Body of pancreas (tissue), 4 donors: Measurements from ENCODE around the gene UBE3B. TPM values are rescaled to one million over a fixed set of nuclear protein-coding genes. Genes with fewer than 3 reads are reported as not detected.

Source experiments
- ATAC-seq: fragments of 150-250 bp; one replicate; pipeline ENCODE4 v1.9.1; 2016
- DNase-seq, 4 donors: peaks; one replicate each; pipeline ENCODE4 v3.0.0-alpha.2; 2019
- H3K27ac ChIP-seq, 4 donors: fragments of 200-600 bp; sonication (generic); 1 replicate in 3 of 4; 2 replicates in 1 of 4; pipeline versions ENCODE4 v1.5.1 to v1.6.1; 2016 to 2019; ENCODE audit warnings: mild to moderate bottlenecking in 1 of 4, mixed read lengths in 1 of 4, moderate library complexity in 1 of 4
- H3K27me3 ChIP-seq, 2 donors: fragments of 200-600 bp; sonication (generic); one replicate each; pipeline ENCODE4 v1.6.0; 2016; ENCODE audit warnings: mild to moderate bottlenecking in 1 of 2
- H3K36me3 ChIP-seq, 2 donors: fragments of 200-600 bp; sonication (generic); replicated peaks in 1 of 2; 2 replicates each; pipeline ENCODE4 v1.5.1; 2016; ENCODE audit warnings: low read depth in 2 of 2; ENCODE audit not compliant: insufficient read depth in 1 of 2
- H3K4me1 ChIP-seq: fragments of 200-600 bp; sonication (generic); one replicate; pipeline ENCODE4 v1.6.0; 2016
- H3K4me3 ChIP-seq, 2 donors: fragments of 200-600 bp; sonication (generic); 1 replicate in 1 of 2; 2 replicates in 1 of 2; pipeline ENCODE4 v1.5.1; 2016 to 2019
- H3K9me3 ChIP-seq, 3 donors: fragments of 200-600 bp; sonication (generic); 1 replicate in 2 of 3; 2 replicates in 1 of 3; pipeline ENCODE4 v1.5.1; 2016
- CTCF ChIP-seq, 7 experiments: fragments of 450-650 bp in 4 of 7; fragments of 200-600 bp in 3 of 7; sonication (generic) in 3 of 7; IDR thresholded peaks; one replicate each; pipeline ENCODE4 v1.5.1; 2016 to 2019; ENCODE audit warnings: antibody characterized with exemption in 7 of 7
- POLR2A ChIP-seq, 3 donors: fragments of 450-650 bp; IDR thresholded peaks; one replicate each; pipeline ENCODE4 v1.6.1; 2016; ENCODE audit warnings: antibody characterized with exemption in 3 of 3, mild to moderate bottlenecking in 2 of 3
- WGBS, 2 donors: methylation state at CpG; one replicate each; pipeline ENCODE4 v1.1.5; 2017; 5-methylcytosine and 5-hydroxymethylcytosine counted together
- intact Hi-C: fragments of 100-400 bp; cut with DNase I; formaldehyde crosslinking; loops from one replicate; pipeline ENCODE4 v1.15.1; 2023
- total RNA-seq, 2 donors: library from RNA; depleted of rRNA; stranded (reverse); fragments of >200 nt; gene quantifications; one replicate each; pipeline ENCODE4 v1.1.0, GENCODE V29; 2016

UBE3B gene
- total RNA-seq, 2 donors from 2014 or later = 18.9 to 33.9 TPM

- intact Hi-C loops = no loop called here
- no peaks in the 10 kb centered on the region for H3K27me3 ChIP-seq
- H3K4me1 ChIP-seq = no peaks in the 10 kb centered on the region
- DNase-seq = no peak
- H3K9me3 ChIP-seq = no peaks in the 10 kb centered on the region
- H3K4me3 ChIP-seq = no peak overlapping the region
- WGBS, 2 donors = 91 to 92% methylated on average over 8 of the region's 8 CpGs
- no peak for ATAC-seq
- no peak overlapping the region for H3K27ac ChIP-seq
- TF ChIP-seq CTCF (IDR thresholded peaks at IDR 0.05) (no peak), POLR2A (IDR thresholded peaks at IDR 0.05) (no peak)
- peaks cover 0 to 5% of the 10 kb centered on the region in 2 donors for H3K36me3 ChIP-seq
Observed at GRCh38 chr12:109448707-109449390, 28.6 kb upstream of the UBE3B start.

- H3K4me1 ChIP-seq = no peaks in the 10 kb centered on the region
- H3K4me3 ChIP-seq = no peak overlapping the region
- no peaks in the 10 kb centered on the region for H3K27me3 ChIP-seq
- TF ChIP-seq POLR2A (IDR thresholded peaks at IDR 0.05) = no peak
- TF ChIP-seq CTCF (IDR thresholded peaks at IDR 0.05) = no peak
- 82 to 84% methylated on average over 16 of the region's 16 CpGs for whole genome bisulfite sequencing, 2 donors
- H3K36me3 ChIP-seq = peaks cover 0 to 6% of the 10 kb centered on the region in 2 donors
- no peak for DNase-seq
- no peak overlapping the region for H3K27ac ChIP-seq
- intact Hi-C loops = no loop called here
- H3K9me3 ChIP-seq = no peaks in the 10 kb centered on the region
- ATAC-seq = no peak
Observed at GRCh38 chr12:109449845-109450532, 27.4 kb upstream of the UBE3B start.

DNA sequence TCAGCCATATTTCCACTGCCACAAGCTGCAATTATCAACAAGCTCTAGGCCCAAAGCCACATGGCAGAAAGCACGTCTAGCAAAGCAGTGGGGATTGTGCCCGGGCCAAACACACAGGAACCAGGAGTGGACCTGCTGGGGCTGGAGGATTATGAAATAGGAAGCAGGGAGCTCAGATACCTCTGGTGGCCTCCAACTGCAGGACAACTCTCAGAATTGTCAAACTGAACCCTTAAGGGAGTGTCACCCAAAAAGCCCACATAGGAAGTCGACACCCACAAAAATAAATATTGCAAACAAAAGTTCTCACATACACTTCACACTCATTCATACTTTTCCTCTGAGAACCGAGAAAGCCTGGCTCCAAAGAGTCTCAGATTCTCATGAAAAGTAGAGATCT lies 26.5 kb upstream of the UBE3B start:
- no peaks in the 10 kb centered on the region for H3K9me3 ChIP-seq
- no peaks in the 10 kb centered on the region for H3K4me1 ChIP-seq
- DNase-seq (no peak), ATAC-seq (no peak)
- H3K4me3 ChIP-seq = no peak overlapping the region
- H3K36me3 ChIP-seq = peaks cover 0 to 15% of the 10 kb centered on the region in 2 donors
- WGBS, 2 donors = 72 to 77% methylated on average over 4 of the region's 4 CpGs
- intact Hi-C loops = no loop called here
- H3K27ac ChIP-seq = no peak overlapping the region
- no peaks in the 10 kb centered on the region for H3K27me3 ChIP-seq
- TF ChIP-seq POLR2A (IDR thresholded peaks at IDR 0.05) (no peak), CTCF (IDR thresholded peaks at IDR 0.05) (no peak)

GRCh38 chr12:109451400-109451799 lies 26.0 kb upstream of the UBE3B start:
- no peak for ATAC-seq
- H3K4me3 ChIP-seq = no peak overlapping the region
- no peak for DNase-seq
- no peaks in the 10 kb centered on the region for H3K27me3 ChIP-seq
- intact Hi-C loops = no loop called here
- TF ChIP-seq POLR2A (IDR thresholded peaks at IDR 0.05) (no peak), CTCF (IDR thresholded peaks at IDR 0.05) (no peak)
- 92 to 93% methylated on average over 22 to 23 of the region's 23 CpGs for WGBS, 2 donors
- no peaks in the 10 kb centered on the region for H3K9me3 ChIP-seq
- peaks cover 0 to 17% of the 10 kb centered on the region in 2 donors for H3K36me3 ChIP-seq
- H3K27ac ChIP-seq = no peak overlapping the region
- H3K4me1 ChIP-seq = no peaks in the 10 kb centered on the region
